GM12878 (cell line): ENCODE measurements around the gene STXBP2. TPM values are rescaled to one million over a fixed set of nuclear protein-coding genes. Genes with fewer than 3 reads are reported as not detected.

Experiments used
- ATF7 ChIP-seq: fragments of 450-650 bp; IDR thresholded peaks from 2 replicates; pipeline ENCODE4 v1.6.1; 2016; ENCODE audit warnings: low read depth, mild to moderate bottlenecking
- CBX5 ChIP-seq: sonication (generic); IDR thresholded peaks from 2 replicates; pipeline ENCODE4 v1.6.1; 2016; ENCODE audit warnings: low read depth, moderate library complexity, mild to moderate bottlenecking, inconsistent platforms
- CHD4 ChIP-seq: fragments of 200-600 bp; sonication (generic); IDR thresholded peaks from 2 replicates; pipeline ENCODE4 v1.6.1; 2016; ENCODE audit warnings: mild to moderate bottlenecking
- ESRRA ChIP-seq: IDR thresholded peaks from 2 replicates; pipeline ENCODE4 v1.6.1; 2012; ENCODE audit warnings: mild to moderate bottlenecking, low read length, improper control_type of control experiment
- FOS ChIP-seq: IDR thresholded peaks from 3 replicates; pipeline ENCODE4 v1.6.1; 2011; ENCODE audit warnings: borderline replicate concordance; ENCODE audit not compliant: insufficient read length; ENCODE audit errors: extremely low read depth
- IKZF1 ChIP-seq: fragments of 450-650 bp; conservative IDR thresholded peaks from 2 replicates; pipeline ENCODE4 v1.6.1; 2017; ENCODE audit warnings: antibody characterized with exemption, mild to moderate bottlenecking
- KLF5 ChIP-seq: fragments of 450-650 bp; IDR thresholded peaks from 2 replicates; pipeline ENCODE4 v1.6.1; 2014; ENCODE audit warnings: mild to moderate bottlenecking; ENCODE audit not compliant: partially characterized antibody
- LARP7 ChIP-seq: fragments of 450-650 bp; IDR thresholded peaks from 2 replicates; pipeline ENCODE4 v1.6.1; 2017; ENCODE audit warnings: mild to moderate bottlenecking
- MYB ChIP-seq: fragments of 150-350 bp; IDR thresholded peaks from 2 replicates; pipeline ENCODE4 v1.6.1; 2014; ENCODE audit warnings: mild to moderate bottlenecking, low read depth, low read length, borderline replicate concordance
- PRDM15 ChIP-seq: fragments of 450-650 bp; formaldehyde crosslinking; IDR thresholded peaks from 2 replicates; pipeline ENCODE4 v1.4.0; 2020; ENCODE audit warnings: mild to moderate bottlenecking, moderate library complexity
- SREBF1 ChIP-seq: IDR thresholded peaks from 2 replicates; pipeline ENCODE4 v1.6.1; 2012; ENCODE audit warnings: mild to moderate bottlenecking, low read length
- ZNF687 ChIP-seq: fragments of 450-650 bp; IDR thresholded peaks from 2 replicates; pipeline ENCODE4 v1.6.1; 2017; ENCODE audit warnings: mild to moderate bottlenecking, moderate library complexity
- polyA plus RNA-seq, 11 experiments: library from polyadenylated mRNA; depleted of rRNA in 4 of 11; unstranded in 6 of 11; stranded (reverse) in 5 of 11; fragments of >200 nt; fragmentation: Nextera tagmentation in 4 of 11; fragmentation: Illumina TruSeq in 1 of 11; extraction: Ambion mirVana in 4 of 11; extraction: Trizol in 1 of 11; gene quantifications; 1 replicate in 1 of 11; 2 replicates in 10 of 11; pipeline versions ENCODE4 v1.2.1 to v1.2.3, GENCODE V29; 2011 to 2016; ENCODE audit warnings: inconsistent platforms in 2 of 11, missing spikeins in 2 of 11, low read depth in 1 of 11
- total RNA-seq, 4 experiments: library from RNA; depleted of rRNA in 3 of 4; stranded (reverse); fragments of >200 nt in 3 of 4; fragmentation: Illumina TruSeq in 1 of 4; extraction: Trizol in 1 of 4; gene quantifications; 2 replicates each; pipeline versions ENCODE4 v1.2.1 to v1.2.3, GENCODE V29; 2013 to 2021
- TF ChIP-seq, protein P1 (sequence below): fragments of 450-650 bp; IDR thresholded peaks from 2 replicates; pipeline ENCODE4 v1.6.1; 2018; ENCODE audit warnings: mild to moderate bottlenecking, low read depth, moderate library complexity; ENCODE audit not compliant: partially characterized antibody
- TF ChIP-seq, protein P2 (sequence below): IDR thresholded peaks from 2 replicates; pipeline ENCODE4 v1.6.1; 2012; ENCODE audit warnings: low read depth, low read length, improper control_type of control experiment
- TF ChIP-seq, protein P3 (sequence below): fragments of 450-650 bp; IDR thresholded peaks from 2 replicates; pipeline ENCODE4 v1.6.1; 2017; ENCODE audit warnings: antibody characterized with exemption, mild to moderate bottlenecking, moderate library complexity

Gene STXBP2
- total and polyA plus RNA-seq, 10 of the 15 experiments (the other 5 are each of a cell fraction or from before 2014, with no cell fraction given), result 2.6 to 111 (median 61.4) TPM

GRCh38 chr19:7680606-7681339 lies 43.9 kb downstream of the STXBP2 start, which contains the start of gene TRAPPC5 (continued):
- TF ChIP-seq PRDM15 (no peak), LARP7 (peak; percentile 30), CBX5 (no peak), SREBF1 (no peak), ESRRA (no peak), ZNF687 (peak; percentile 73), ATF7 (no peak), CHD4 (no peak), IKZF1 (peak; percentile 90), FOS (no peak), MYB (no peak), KLF5 (peak; percentile 70)
- TF ChIP-seq, protein P1, sequence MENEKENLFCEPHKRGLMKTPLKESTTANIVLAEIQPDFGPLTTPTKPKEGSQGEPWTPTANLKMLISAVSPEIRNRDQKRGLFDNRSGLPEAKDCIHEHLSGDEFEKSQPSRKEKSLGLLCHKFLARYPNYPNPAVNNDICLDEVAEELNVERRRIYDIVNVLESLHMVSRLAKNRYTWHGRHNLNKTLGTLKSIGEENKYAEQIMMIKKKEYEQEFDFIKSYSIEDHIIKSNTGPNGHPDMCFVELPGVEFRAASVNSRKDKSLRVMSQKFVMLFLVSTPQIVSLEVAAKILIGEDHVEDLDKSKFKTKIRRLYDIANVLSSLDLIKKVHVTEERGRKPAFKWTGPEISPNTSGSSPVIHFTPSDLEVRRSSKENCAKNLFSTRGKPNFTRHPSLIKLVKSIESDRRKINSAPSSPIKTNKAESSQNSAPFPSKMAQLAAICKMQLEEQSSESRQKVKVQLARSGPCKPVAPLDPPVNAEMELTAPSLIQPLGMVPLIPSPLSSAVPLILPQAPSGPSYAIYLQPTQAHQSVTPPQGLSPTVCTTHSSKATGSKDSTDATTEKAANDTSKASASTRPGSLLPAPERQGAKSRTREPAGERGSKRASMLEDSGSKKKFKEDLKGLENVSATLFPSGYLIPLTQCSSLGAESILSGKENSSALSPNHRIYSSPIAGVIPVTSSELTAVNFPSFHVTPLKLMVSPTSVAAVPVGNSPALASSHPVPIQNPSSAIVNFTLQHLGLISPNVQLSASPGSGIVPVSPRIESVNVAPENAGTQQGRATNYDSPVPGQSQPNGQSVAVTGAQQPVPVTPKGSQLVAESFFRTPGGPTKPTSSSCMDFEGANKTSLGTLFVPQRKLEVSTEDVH, result no peak
- TF ChIP-seq, protein P2, sequence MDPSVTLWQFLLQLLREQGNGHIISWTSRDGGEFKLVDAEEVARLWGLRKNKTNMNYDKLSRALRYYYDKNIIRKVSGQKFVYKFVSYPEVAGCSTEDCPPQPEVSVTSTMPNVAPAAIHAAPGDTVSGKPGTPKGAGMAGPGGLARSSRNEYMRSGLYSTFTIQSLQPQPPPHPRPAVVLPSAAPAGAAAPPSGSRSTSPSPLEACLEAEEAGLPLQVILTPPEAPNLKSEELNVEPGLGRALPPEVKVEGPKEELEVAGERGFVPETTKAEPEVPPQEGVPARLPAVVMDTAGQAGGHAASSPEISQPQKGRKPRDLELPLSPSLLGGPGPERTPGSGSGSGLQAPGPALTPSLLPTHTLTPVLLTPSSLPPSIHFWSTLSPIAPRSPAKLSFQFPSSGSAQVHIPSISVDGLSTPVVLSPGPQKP, result no peak
- TF ChIP-seq, protein P3, sequence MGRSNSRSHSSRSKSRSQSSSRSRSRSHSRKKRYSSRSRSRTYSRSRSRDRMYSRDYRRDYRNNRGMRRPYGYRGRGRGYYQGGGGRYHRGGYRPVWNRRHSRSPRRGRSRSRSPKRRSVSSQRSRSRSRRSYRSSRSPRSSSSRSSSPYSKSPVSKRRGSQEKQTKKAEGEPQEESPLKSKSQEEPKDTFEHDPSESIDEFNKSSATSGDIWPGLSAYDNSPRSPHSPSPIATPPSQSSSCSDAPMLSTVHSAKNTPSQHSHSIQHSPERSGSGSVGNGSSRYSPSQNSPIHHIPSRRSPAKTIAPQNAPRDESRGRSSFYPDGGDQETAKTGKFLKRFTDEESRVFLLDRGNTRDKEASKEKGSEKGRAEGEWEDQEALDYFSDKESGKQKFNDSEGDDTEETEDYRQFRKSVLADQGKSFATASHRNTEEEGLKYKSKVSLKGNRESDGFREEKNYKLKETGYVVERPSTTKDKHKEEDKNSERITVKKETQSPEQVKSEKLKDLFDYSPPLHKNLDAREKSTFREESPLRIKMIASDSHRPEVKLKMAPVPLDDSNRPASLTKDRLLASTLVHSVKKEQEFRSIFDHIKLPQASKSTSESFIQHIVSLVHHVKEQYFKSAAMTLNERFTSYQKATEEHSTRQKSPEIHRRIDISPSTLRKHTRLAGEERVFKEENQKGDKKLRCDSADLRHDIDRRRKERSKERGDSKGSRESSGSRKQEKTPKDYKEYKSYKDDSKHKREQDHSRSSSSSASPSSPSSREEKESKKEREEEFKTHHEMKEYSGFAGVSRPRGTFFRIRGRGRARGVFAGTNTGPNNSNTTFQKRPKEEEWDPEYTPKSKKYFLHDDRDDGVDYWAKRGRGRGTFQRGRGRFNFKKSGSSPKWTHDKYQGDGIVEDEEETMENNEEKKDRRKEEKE, result no peak
